Stimulated activated CD8-positive, alpha-beta memory T cell treated with anti-CD3 and anti-CD28 coated beads, Interleukin-7, amount 100 ng/mL, for 1 hour (primary cell): ENCODE measurements around the gene ZSWIM9.

Experiments used
- DNase-seq, 2 donors: peaks; one replicate each; pipeline ENCODE4 v3.0.0-alpha.2; 2020; ENCODE audit warnings: low read depth in 2 of 2

The ZSWIM9 gene

DNA sequence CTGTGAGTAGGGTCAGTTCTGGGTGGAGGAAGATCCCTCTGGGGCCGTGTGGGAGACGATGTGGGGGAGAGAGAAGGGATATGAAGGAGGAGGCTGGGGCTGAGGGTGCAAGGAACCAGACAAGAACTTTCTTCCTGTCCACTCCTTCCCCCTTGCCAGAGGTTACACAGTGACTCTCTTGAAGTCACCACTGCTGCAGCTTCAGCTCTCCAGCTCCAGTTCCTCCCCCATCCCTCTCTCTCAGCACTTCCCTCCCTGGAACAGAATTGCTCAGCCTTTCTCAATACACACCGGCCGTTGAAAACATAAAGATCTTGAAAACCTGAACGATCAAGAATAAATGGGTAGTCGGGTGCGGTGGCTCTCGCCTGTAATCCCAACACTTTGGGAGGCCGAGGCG lies 5.1 kb downstream of the ZSWIM9 start:
- no peak for DNase-seq

DNA sequence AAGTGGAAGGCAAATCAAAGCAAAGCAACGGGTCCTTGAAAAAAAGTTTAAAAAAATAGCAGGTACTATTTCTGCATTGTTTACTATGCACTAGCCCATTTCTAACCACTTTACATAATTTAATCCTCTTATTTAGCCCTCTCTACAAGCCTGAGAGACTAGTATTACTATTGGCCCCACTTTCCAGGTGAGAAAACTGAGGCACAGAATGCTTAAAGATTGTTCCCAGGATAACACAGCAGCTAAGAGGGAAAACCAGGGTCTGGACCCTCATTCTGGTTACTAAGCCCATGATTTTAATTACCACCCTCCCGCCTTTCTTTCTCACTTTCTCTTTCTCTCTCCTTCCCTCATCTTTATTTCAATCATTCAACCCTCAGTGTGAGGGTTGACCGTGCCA lies 5.7 kb downstream of the ZSWIM9 start:
- DNase-seq, result no peak

DNA sequence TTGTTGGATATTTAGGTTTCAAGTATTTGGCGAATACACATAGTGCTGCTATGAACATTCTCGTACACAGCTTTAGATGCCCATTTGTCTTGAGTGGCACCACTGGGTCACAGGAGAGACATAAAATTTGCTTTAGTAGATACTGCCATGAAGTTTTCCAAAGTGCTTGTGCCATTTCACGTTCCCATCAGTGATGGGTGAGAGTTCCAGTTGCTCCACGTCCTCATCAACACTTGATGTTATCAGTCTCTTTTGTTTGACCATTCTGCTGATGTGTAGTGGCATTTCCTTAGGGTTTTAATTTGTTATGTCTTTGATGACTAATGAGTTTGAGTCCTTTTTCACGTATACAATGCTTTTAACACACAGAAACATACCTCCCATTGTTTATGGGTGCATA lies 11.0 kb downstream of the ZSWIM9 start:
- DNase-seq, result no peak

DNA sequence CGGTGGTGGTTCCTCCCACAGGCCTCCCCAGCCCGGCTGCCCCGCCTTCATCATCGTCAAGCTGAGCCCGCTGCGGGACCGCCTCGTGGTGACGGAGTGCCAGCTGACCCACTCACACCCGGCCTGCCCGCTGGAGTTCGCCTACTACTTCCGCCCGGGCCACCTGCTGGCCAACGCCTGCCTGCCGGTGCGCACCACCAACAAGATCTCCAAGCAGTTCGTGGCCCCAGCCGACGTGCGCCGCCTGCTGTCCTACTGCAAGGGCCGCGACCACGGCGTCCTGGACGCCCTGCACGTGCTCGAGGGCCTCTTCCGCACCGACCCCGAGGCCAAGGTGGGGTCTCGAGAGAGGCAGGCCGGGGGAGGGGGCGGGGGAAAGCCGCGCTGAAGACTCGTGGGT lies 12.0 kb downstream of the ZSWIM9 start:
- DNase-seq, result no peak

DNA sequence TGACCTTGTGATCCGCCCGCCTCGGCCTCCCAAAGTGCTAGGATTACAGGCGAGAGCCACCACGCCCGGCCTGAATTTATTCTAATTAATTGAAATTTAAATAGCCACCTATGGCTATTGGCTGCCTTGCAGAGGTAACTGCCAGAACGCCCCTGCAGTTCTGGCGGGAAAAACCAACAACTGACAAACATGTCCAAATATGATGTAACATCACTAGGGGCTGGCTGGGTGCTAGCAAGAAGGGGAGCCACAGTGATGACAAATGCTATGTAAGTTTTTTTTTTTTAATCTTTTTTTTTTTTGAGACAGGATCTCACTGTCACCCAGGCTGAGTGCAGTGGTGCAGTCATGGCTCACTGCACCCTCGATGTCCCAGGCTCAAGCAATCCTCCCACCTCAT lies 12.9 kb downstream of the ZSWIM9 start:
- DNase-seq, result no peak

DNA sequence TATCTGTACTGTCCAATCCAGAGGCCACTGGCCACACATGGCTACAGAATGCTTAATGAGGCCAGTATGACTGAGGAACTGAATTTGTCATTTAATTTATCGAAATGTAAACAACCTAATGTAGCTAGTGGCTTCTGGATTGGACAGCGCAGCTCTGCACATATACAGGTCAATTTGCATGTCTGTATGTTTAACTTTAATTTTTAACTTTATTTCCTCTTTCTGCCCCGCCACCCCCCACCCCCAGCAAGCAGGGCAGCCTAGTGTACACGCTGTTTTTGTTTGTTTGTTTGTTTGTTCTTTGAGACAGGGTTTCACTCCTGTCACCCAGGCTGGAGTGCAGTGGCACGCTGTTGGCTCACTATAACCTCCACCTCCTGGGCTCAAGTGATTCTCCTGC lies 15.5 kb downstream of the ZSWIM9 start:
- DNase-seq, result no peak

DNA sequence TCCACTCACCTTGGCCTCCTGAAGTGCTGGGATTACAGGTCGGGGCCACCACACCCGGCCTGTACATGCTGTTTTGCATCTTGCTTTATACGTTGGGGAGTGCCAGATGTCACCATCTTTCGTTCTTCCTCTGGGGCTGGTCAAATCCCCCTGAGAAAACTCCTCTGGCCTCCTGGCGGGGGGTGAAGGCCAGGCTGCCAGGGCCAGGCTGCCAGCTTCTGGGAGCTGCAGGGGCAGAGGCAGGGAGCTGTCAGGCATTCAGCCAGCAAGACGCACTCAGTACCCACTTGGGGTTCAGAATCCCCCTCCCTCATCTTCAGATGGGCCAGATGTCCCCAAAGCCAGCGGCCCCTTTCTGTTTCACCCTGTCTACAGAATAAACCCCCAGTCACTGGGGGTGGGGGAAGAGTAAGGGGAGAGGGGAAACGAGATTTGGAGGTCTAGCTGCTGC lies 16.1 kb downstream of the ZSWIM9 start:
- no peak for DNase-seq

DNA sequence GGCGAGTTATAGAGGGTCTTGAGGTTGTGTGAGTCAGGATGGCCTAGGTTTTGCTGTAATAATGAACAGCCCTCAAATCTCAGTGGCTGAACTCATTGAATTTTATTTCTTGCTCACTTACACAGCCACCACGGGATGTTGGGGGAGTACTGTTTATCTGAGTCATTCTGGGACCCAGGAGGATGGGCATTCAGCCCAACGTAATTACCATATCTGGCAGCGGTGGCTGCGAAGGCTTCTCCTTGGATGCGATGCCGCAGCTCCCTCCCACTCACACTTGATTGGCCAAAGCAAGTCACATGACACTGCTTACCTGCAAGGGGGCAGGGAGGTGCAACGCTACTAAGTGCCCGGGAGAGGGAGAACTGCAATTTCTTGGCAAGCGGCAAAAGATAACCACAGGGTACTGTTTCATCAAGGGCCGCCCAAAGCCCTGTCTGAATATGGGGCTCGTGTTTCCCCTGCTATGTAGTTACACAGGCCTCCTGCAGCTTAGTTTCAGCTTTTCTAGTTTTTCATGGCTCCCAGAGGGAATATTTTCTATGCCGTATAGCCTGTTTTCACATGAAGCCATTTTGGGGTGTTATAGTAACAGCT lies 19.9 kb downstream of the ZSWIM9 start:
- DNase-seq, result peak in 1 of 2 donors; percentile 30

DNA sequence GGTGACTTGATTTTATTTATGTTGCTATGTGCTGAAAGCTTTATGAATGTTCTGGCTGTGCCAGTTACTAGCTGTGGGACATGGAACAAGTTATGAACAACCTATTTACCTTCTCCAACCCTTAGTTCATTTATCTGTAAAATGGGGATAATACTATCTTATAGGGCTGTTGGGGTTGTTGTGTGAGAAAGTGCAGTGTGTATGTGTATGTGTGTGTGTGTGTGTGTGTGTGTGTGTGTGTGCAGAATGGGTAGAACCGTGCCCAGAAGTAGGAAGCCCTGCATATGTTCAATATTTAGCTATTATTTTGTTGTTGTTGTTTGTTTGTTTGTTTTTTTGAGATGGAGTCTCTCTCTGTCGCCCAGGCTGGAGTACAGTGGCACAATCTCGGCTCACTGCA lies 20.4 kb downstream of the ZSWIM9 start:
- DNase-seq, result no peak

DNA sequence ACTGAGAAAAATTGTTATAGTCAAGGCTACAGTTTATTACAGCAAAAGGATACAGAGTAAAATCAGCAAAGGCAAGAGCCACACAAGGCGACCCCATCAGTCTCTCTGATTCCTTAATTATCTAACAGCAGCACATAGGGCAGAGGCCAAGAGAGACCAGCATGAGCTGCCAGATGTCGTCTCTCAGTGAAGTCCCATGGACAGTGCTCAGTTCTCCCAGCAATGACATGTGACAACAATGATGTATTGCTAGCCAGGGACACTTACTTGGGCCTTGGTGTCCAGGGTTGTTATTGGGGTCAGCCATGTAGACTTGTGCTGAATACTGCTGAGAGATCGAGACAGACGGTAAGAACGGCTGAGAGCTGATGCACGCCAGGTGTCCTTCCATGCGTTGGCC lies 22.3 kb downstream of the ZSWIM9 start:
- DNase-seq, result no peak

DNA sequence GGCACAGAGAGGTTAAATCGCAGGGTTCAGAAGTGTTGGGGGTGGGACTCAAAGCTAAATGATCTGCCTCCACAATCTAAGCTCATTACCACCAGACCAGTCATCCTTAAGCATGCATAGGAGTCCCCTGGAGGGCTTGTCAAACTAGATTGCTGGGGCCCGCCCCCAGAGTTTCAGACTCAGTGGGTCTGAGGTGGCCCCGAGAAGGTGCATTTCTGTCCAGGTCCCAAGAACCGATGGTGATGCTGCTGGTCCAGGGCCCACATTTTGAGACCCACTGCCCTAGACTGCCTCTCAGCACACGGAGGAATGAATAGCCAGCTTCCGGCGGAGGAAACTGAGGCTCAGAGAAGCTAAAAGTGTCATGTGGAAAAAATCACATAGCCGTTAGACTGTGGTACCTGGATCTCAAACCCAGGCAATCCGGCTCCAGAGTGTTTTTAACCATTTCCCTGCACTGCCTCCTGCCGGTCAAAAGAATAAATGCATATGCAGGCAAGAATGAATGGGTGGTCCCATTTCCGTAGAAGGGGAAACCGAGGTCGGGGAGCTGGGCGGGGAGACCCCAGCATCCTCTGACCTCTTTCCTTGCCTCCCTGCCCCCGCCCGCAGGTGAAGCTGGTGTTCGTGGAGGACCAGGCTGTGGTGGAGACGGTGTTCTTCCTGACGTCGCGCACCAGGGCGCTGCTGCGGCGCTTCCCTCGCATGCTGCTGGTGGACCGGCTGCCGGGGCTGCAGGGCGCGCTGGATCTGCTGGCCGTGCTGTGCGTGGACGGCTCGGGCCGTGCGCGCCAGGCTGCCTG lies 23.8 kb downstream of the ZSWIM9 start:
- DNase-seq, result no peak

DNA sequence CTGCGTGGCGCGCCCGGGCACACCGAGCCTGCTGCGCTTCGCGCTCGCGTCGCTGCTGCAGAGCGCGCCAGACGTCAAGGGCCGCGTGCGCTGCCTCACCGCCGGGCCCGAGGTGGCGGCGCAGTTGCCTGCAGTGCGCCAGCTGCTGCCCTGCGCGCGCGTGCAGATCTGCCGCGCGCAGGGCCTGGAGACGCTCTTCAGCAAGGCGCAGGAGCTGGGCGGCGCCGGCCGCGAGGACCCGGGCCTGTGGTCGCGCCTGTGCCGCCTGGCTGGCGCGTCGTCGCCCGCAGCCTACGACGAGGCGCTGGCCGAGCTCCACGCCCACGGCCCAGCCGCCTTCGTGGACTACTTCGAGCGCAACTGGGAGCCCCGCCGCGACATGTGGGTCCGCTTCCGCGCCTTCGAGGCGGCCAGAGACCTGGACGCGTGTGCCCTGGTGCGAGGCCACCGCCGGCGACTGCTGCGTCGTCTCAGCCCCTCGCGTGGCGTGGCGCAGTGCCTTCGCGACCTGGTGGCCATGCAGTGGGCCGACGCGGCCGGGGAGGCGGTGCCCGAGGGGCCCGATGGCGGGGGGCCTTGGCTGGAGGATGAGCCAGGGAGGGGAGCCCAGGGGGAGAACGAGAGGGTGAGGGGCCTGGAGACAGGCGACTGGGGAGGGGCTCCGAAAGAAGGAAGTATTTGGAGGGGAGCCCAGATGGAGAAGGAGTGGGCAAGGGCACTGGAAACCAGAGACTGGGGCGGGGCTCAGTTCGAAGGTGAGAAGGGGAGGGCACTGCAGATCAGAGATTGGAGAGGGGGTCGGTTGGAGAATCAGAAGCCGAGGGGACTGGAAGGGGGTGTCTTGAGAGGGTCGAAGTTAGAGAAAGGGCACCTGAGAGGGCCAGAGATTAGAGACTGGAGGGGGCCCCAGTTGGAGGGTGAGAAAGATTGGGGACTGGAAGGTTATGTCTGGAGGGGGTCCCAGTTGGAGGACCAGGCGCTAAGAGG lies 24.7 kb downstream of the ZSWIM9 start:
- no peak for DNase-seq

DNA sequence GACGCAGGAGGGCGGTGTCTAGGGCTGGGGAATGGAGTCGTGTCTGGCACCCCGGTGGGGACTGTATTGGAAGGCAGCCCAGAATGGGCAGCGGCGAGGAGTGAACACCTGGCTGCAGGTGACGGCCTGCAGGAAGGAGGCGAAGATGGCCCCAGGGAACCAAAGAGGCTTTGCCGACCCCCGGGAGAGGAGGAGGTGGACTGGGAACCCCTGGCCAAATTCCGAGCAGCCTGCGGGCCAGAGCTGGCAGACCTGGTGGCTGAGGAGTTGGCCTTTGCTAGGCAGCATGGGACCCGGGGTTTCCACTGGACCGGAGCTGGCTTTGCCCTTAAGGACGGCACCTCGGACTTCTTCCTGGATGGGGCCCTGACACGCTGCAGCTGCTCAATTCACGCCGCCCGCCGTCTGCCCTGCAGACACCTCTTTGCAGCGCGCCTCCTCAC lies 25.9 kb downstream of the ZSWIM9 start:
- no peak for DNase-seq

DNA sequence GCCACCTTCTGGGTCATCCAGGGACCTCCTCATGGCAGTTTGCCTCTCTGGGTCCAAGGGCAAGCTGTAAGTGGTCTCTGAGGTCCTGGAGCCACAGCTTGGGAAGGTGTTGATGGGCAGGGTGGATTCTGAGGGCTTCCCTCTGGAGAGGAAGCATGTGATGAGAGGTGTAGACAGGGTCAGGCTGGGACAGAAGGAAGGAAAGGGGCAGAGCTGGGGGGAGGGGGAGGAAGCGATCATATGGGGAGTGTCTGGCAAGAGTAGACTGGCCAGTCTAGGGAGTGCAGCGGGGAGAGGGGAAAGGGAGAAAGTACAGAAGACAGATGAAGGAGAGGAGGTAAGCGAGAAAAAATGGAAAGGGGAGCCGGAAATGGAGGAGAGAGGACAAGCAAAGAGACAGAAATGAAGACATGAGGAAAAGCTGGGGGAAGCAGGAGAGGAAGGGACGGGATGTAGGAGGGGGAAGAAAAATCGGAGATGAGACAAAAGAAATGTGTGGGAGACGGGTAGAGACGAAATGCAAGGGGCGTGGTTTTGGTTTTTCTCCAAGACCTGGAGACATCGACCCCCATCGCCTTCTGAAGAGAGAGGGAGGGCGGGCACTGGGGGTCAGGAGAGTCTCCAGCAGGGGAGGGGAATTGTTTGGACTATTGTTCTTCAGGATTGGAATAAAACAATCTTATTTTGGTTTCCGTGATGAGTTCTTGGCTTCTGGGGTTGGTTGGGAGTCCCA lies 26.6 kb downstream of the ZSWIM9 start:
- no peak for DNase-seq

DNA sequence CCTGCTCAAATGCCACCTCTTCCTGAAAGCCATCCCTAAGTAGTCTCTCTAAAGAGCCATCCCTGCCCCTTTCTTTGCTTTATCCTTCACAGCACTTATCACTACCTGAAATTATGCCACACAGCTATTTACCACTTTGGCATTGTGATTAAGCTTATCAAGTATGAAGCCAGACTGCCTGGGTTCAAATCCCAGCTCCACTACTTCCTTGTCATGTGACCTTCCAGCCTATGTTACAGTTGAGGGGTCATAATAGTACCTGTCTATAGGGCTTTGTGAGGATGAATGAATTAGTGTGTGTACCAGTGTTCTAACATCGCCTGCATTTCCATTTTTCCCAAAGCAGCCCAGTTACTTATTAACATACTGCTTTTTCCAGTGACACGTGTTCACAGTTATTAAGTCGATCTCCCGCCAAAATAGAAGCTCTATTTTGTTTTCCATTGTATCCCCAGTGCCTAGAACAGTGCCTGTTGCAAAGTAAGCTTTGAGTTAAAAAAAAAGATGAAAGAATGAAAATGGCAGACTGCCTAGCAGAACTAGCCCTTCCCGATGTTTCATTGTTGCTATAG lies 32.8 kb downstream of the ZSWIM9 start:
- DNase-seq, result no peak

DNA sequence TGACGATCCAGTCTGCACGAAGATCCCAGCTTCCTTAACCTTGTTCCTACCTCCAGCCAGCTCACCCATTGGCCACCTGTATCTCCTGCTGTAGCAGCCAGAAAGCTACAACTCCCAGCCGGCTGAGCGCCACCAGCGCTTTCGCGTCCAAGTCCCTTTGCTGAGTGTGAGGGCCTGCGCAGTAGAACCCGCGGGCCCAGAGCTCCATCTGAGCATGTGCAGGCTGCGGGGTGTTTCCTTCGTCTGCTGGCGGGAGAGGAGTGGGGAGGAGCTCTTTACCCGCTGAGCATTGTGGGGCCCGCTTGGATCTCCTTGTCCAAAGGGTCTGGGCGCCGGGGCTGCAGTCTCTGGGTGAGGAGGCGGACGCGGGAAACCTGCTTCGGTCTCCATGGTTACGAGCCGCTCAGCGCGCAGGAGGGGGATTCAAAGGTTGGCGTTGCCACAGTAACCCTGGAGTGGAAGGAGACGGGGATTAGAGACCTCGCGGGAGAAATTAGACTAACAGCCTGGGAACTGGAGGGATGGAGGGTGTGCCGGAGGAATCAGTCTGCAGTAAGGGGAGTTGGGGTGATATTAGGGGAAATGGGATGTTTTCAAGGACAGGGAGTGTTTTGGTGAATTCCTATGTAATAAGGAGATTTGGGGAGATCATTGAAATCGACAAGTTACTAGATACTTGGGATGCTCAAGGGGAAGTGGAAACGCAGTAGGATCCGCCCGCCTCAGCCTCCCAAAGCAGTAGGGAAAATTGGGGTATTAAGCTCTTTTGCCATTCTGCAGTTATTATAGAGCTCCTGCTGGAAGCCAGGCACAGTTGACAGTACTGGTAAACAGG lies 33.5 kb downstream of the ZSWIM9 start:
- DNase-seq, result peak; percentile 72 to 76

DNA sequence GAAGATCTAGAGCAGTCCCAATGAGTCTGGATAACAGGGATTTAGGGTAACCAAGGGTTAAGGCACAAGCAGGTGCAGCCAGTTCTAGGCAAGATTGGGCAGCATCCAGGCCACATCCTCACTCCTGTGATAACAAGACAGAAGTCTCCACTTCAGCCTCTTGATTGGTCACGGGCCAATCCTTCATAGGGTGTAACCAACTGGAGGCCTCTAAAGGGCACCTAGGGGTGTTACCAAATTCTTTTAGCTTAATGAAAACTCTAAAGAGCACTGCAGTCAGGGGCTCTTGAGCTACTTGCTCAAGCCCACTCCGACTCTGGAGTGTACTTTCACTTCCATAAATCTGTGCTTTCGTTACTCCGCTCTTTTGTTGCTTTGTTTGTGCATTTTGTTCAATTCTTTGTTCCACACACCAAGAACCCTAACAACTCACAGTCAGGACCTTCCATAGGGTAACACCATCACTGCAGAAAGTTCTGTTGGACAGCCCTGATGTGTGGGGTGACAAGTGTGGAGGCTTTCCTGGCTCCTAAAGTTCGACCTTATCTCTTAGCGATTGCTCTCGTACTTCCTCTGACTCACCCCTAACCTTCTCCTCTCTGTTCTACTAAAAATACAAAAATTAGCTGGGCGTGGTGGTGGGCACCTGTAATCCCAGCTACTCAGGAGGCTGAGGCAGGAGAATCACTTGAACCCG lies 36.1 kb downstream of the ZSWIM9 start:
- no peak for DNase-seq

DNA sequence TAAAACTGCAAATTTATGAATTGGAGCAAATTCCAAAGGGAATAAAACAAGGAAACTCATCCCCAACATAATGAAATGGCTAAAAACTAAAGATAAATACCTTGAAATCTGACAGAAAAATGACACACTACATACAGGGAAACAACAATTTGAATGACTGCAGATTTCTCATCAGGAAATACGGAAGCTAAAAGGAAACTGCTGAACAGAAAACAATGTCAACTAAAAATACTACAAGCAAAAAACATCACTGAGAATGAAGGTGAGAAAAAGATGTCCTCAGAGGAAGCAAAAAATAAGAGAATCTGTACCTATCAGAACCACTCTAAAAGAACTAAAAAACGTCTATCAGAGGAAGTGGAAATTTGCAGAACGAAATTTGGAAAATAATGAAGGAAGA lies 39.5 kb downstream of the ZSWIM9 start:
- no peak for DNase-seq

DNA sequence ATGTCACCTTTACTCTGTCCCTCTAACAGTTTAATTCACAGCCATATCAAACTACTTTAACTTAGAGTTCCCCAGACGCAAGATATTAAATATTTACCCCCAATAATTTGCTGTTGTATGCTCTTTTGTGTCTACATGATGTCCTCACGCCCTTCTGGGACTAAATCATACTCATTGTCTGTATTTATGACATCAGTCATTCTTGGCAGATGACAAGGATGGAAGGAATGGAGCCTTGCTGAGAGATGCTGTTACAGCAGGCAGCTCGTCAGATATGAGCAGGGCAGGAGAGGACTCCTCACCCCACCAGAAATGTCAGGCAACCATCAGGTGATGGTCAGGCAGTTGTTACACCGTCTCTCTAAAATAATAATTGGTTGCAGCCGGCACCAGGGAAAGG lies 43.5 kb downstream of the ZSWIM9 start:
- DNase-seq, result no peak

DNA sequence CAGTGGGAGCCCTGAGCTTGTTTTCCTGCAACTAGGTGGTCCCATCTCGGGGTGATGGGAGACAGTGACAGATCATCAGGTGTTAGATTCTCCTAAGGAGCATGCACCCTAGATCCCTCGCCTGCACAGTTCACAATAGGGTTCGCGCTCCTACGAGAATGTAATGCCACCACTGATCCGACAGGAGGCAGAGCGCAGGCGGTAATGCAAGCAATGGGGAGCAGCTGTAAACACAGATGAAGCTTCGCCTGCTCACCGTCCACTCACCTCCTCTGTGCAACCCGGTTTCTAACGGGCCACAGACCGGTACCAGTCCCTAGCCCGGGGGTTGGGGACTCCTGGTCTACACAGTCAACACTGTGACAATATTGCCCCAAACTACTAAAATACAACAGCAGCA lies 46.5 kb downstream of the ZSWIM9 start:
- DNase-seq, result no peak
